GM12865 (cell line): ENCODE results near the gene LILRB3.

Source experiments
- DNase-seq: peaks from one replicate; pipeline ENCODE4 v3.0.0; 2010; ENCODE audit warnings: low read depth
- H3K4me3 ChIP-seq: 2 replicates; pipeline ENCODE4 v1.5.1; 2011; ENCODE audit warnings: mild to moderate bottlenecking, low read depth, low read length, control low read depth
- TF ChIP-seq, protein P1 (sequence below): IDR thresholded peaks from 2 replicates; pipeline ENCODE4 v1.5.1; 2011; ENCODE audit warnings: low read length, control low read depth, low read depth, inconsistent platforms; ENCODE audit not compliant: insufficient read depth; ENCODE audit errors: missing control alignments

The LILRB3 gene

DNA sequence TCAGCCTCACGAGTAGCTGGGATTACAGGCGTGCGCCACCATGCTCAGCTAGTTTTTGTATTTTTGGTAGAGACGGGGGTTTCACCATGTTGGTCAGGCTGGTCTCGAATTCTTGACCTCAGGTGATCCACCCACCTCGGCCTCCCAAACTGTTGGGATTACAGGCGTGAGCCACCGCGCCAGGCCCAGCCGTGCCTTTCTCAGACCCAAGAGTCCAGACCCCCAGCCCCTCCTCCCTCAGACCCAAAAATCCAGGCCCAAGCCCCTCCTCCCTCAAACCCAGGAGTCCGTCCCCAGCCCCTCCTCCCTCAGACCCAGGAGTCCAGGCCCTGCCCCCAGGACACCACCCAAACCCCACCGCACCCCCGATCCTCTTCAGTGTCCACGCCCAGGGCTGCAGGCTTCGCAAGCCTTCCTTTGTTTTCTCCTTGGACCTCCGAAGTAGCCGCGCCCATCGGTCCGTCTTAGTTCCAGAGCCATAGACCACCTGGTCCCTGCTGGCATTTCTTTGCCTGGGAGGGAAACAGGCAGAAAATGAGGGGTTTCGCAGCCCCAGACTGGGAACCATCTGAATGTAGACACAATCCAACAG, 53.6 kb downstream of the LILRB3 start:
- DNase-seq = no peak
- no peak overlapping the region for H3K4me3 ChIP-seq
- TF ChIP-seq, protein P1, sequence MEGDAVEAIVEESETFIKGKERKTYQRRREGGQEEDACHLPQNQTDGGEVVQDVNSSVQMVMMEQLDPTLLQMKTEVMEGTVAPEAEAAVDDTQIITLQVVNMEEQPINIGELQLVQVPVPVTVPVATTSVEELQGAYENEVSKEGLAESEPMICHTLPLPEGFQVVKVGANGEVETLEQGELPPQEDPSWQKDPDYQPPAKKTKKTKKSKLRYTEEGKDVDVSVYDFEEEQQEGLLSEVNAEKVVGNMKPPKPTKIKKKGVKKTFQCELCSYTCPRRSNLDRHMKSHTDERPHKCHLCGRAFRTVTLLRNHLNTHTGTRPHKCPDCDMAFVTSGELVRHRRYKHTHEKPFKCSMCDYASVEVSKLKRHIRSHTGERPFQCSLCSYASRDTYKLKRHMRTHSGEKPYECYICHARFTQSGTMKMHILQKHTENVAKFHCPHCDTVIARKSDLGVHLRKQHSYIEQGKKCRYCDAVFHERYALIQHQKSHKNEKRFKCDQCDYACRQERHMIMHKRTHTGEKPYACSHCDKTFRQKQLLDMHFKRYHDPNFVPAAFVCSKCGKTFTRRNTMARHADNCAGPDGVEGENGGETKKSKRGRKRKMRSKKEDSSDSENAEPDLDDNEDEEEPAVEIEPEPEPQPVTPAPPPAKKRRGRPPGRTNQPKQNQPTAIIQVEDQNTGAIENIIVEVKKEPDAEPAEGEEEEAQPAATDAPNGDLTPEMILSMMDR = no peak

DNA sequence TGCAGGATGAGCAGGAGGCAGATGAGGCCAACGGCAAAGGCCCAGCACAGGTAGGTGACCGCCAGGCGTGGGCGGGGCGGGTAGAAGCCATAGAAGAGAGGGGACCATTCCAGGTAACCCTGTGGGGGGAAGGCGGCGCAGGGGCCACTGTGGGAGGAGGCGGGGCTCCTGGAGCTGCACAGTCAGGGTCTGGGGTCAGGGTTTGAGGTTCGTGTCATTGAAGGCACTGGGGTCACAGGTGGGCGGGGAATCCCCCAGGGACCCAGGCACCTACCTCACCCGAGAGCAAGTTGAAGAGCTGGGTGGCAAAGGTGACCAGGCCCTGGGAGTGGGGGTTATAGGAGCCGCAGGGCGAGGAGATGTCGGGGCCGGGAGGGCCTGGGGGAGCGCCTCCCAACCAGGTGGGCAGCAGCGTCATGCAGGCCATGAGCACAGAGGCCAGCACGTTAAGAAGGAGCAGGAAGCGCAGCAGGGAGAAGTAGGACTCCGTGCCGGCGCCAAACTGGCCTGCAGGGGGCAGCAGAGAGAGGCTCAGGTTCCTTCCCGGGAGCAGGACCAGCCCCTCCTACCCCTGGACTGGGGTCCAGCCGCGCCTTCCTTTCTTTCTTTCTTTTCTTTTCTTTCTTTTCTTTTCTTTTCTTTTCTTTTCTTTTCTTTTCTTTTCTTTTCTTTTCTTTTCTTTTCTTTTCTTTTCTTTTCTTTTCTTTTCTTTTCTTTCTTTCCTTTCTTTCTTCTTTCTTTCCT, 54.5 kb downstream of the LILRB3 start:
- DNase-seq = peak; percentile 88
- no peak overlapping the region for H3K4me3 ChIP-seq
- TF ChIP-seq, protein P1 = peak; percentile 91
